K562 (cell line): Measurements from ENCODE around the gene MAP1LC3A. TPM values are rescaled to one million over a fixed set of nuclear protein-coding genes. Genes with fewer than 3 reads are reported as not detected.

Experiments used
- ATAC-seq: fragments of 200-7000 bp; cut with Tn5 transposase; 3 replicates; pipeline ENCODE4 v1.9.1; 2020; ENCODE audit warnings: moderate library complexity
- BruUV-seq: library from RNA; stranded (reverse); fragments of 400-500 nt; replicated peaks from 2 replicates; lab custom pipeline; 2021; lab: Mats Ljungman, UMichigan
- CTCF ChIA-PET: fragments of 300-600 bp; formaldehyde crosslinking; extraction: SDS; loops from one replicate; lab custom pipeline; 2021; ENCODE audit warnings: low intra/inter-chr PET ratio; lab: Yijun Ruan, JAX
- POLR2A ChIA-PET: fragments of 300-600, 350-650 bp; sonication (Branson Sonifier 250); formaldehyde crosslinking; extraction: SDS; loops from one replicate; lab custom pipeline; 2021; ENCODE audit warnings: antibody characterized with exemption, inconsistent platforms; lab: Yijun Ruan, JAX
- DNase-seq, 4 experiments: peaks; one replicate each; pipeline versions ENCODE4 v3.0.0 to v3.0.0-alpha.2; 2011 to 2018; ENCODE audit warnings: low spot score in 3 of 4, mixed read lengths in 3 of 4; ENCODE audit errors: extremely low read depth in 1 of 4
- FAIRE-seq: peaks from 2 replicates; lab custom pipeline; 2011; peaks lifted over from hg19 to GRCh38; lab: Jason Lieb, UNC
- H2AFZ ChIP-seq: 2 replicates; pipeline ENCODE4 v1.6.0; 2011; ENCODE audit warnings: low read depth, low read length, control low read depth, inconsistent platforms
- H3K27ac ChIP-seq: fragments of 200-600 bp; 3 replicates; pipeline ENCODE4 v1.8.0; 2011; ENCODE audit warnings: low read depth, mild to moderate bottlenecking, control low read depth, inconsistent platforms, low read length, moderate library complexity, mixed read lengths; ENCODE audit errors: extremely low read depth
- H3K27me3 ChIP-seq, 2 experiments: fragments of 300-600 bp in 1 of 2; 2 replicates in 1 of 2; 3 replicates in 1 of 2; pipeline versions ENCODE4 v1.6.0 to v1.8.0; 2011; ENCODE audit warnings: inconsistent platforms in 2 of 2, low read length in 2 of 2, mild to moderate bottlenecking in 1 of 2, mixed read lengths in 1 of 2, moderate library complexity in 1 of 2; ENCODE audit not compliant: control insufficient read depth in 2 of 2, insufficient read depth in 2 of 2
- H3K36me3 ChIP-seq: fragments of 300-600 bp; 3 replicates; pipeline ENCODE4 v1.8.0; 2011; ENCODE audit warnings: mild to moderate bottlenecking, low read length, inconsistent platforms; ENCODE audit not compliant: control insufficient read depth, insufficient read depth
- H3K4me1 ChIP-seq, 2 experiments: fragments of 200-600 bp in 1 of 2; replicated peaks in 1 of 2; 2 replicates in 1 of 2; 3 replicates in 1 of 2; pipeline versions ENCODE4 v1.5.1 to v1.8.0; 2011; ENCODE audit warnings: inconsistent platforms in 2 of 2, low read length in 2 of 2, mild to moderate bottlenecking in 1 of 2, mixed read lengths in 1 of 2, moderate library complexity in 1 of 2; ENCODE audit not compliant: control insufficient read depth in 2 of 2, insufficient read depth in 2 of 2
- H3K4me2 ChIP-seq: 2 replicates; pipeline ENCODE4 v1.6.1; 2011; ENCODE audit warnings: low read length, control low read depth, inconsistent platforms, mixed read lengths; ENCODE audit not compliant: insufficient read depth
- H3K4me3 ChIP-seq: fragments of 200-600 bp; sonication (generic), shearing (Covaris generic); 2 replicates; pipeline ENCODE4 v1.5.1; 2016; ENCODE audit warnings: control low read depth, inconsistent platforms
- H3K79me2 ChIP-seq: fragments of 200-600 bp; 3 replicates; pipeline ENCODE4 v1.8.0; 2011; ENCODE audit warnings: low read length, inconsistent platforms; ENCODE audit not compliant: control insufficient read depth, insufficient read depth
- H3K9ac ChIP-seq, 2 experiments: 2 replicates each; pipeline versions ENCODE4 v1.6.0 to v1.6.1; 2011; ENCODE audit warnings: low read depth in 2 of 2, low read length in 2 of 2, control low read depth in 1 of 2, inconsistent platforms in 1 of 2, mild to moderate bottlenecking in 1 of 2, mixed read lengths in 1 of 2; ENCODE audit not compliant: insufficient read depth in 1 of 2
- H3K9me1 ChIP-seq: one replicate; pipeline ENCODE4 v1.6.0; 2011; ENCODE audit warnings: inconsistent platforms, mild to moderate bottlenecking, low read length, moderate library complexity; ENCODE audit not compliant: control insufficient read depth, insufficient read depth
- H3K9me3 ChIP-seq: replicated peaks from 2 replicates; pipeline ENCODE4 v1.5.1; 2011; ENCODE audit warnings: low read depth, low read length, inconsistent platforms; ENCODE audit not compliant: control insufficient read depth, insufficient read depth
- H4K20me1 ChIP-seq: replicated peaks from 2 replicates; pipeline ENCODE4 v1.6.1; 2011; ENCODE audit warnings: low read length, inconsistent platforms, mixed read lengths; ENCODE audit not compliant: control insufficient read depth, insufficient read depth
- BCOR ChIP-seq: fragments of 450-650 bp; IDR thresholded peaks from 2 replicates; pipeline ENCODE4 v1.6.1; 2016
- JUND ChIP-seq, 2 experiments: IDR thresholded peaks; 2 replicates in 1 of 2; 3 replicates in 1 of 2; pipeline ENCODE4 v1.6.1; 2011; ENCODE audit warnings: borderline replicate concordance in 2 of 2, low read depth in 2 of 2, low read length in 2 of 2, improper control_type of control experiment in 1 of 2, missing biosample characterization in 1 of 2, missing genetic modification characterization in 1 of 2, missing genetic modification reagents in 1 of 2
- KLF10 ChIP-seq: fragments of 250-450 bp; sonication (Bioruptor Pico); IDR thresholded peaks from 2 replicates; pipeline ENCODE4 v1.6.1; 2021; ENCODE audit warnings: matching md5 sums
- L3MBTL2 ChIP-seq: fragments of 450-650 bp; IDR thresholded peaks from 2 replicates; pipeline ENCODE4 v1.6.1; 2016; ENCODE audit warnings: mild to moderate bottlenecking, moderate library complexity
- MAZ ChIP-seq, 2 experiments: fragments of 450-650 bp in 1 of 2; sonication (generic) in 1 of 2; formaldehyde crosslinking; IDR thresholded peaks in 1 of 2; conservative IDR thresholded peaks in 1 of 2; 2 replicates each; pipeline versions ENCODE4 v1.4.0 to v1.5.0; 2020; ENCODE audit warnings: mild to moderate bottlenecking in 1 of 2, missing genetic modification reagents in 1 of 2
- NR1H2 ChIP-seq: sonication (generic); formaldehyde crosslinking; IDR thresholded peaks from 2 replicates; pipeline ENCODE4 v1.4.0; 2020; ENCODE audit warnings: mild to moderate bottlenecking, missing genetic modification reagents
- POLR3G ChIP-seq: IDR thresholded peaks from 2 replicates; pipeline ENCODE4 v1.6.1; 2011; ENCODE audit not compliant: insufficient read length, insufficient replicate concordance; ENCODE audit errors: extremely low read depth
- RBBP5 ChIP-seq: fragments of 200-600 bp; sonication (generic); IDR thresholded peaks from 2 replicates; pipeline ENCODE4 v1.6.1; 2012; ENCODE audit warnings: borderline replicate concordance, mild to moderate bottlenecking, low read length, control low read depth, inconsistent platforms; ENCODE audit not compliant: insufficient read depth, poor library complexity, severe bottlenecking
- REST ChIP-seq, 2 experiments: fragments of 450-650 bp; formaldehyde crosslinking in 1 of 2; IDR thresholded peaks; 2 replicates each; pipeline versions ENCODE4 v1.4.0 to v1.6.1; 2014 to 2020; ENCODE audit warnings: mild to moderate bottlenecking in 2 of 2, borderline replicate concordance in 1 of 2, low read depth in 1 of 2
- SMARCC2 ChIP-seq: fragments of 450-650 bp; IDR thresholded peaks from 2 replicates; pipeline ENCODE4 v1.6.1; 2017; ENCODE audit warnings: antibody characterized with exemption, moderate library complexity, mild to moderate bottlenecking, low read depth
- TEAD1 ChIP-seq, 2 experiments: fragments of 450-650 bp in 1 of 2; sonication (generic) in 1 of 2; formaldehyde crosslinking; IDR thresholded peaks; 2 replicates each; pipeline versions ENCODE4 v1.4.0 to v1.8.0; 2020 to 2022; ENCODE audit warnings: mild to moderate bottlenecking in 2 of 2, missing genetic modification reagents in 1 of 2
- WGBS: fragments of 100-300 bp; shearing (Covaris generic); methylation state at CpG from one replicate; pipeline ENCODE4 v1.1.6; 2016; ENCODE audit warnings: low coverage, mixed read lengths; ENCODE audit not compliant: insufficient coverage; ENCODE audit errors: missing lambda C conversion rate; 5-methylcytosine and 5-hydroxymethylcytosine counted together
- in situ Hi-C: fragments of 300-500 bp; cut with MboI; formaldehyde crosslinking; loops from 4 replicates; pipeline ENCODE4 v1.15.0; 2018; ENCODE audit warnings: inconsistent platforms, mixed read lengths
- intact Hi-C: fragments of 100-400 bp; cut with micrococcal nuclease; formaldehyde crosslinking; loops from 2 replicates; pipeline ENCODE4 v1.14.2; 2022
- polyA plus RNA-seq, 8 experiments: library from polyadenylated mRNA; depleted of rRNA in 4 of 8; stranded (reverse) in 5 of 8; unstranded in 3 of 8; fragments of >200 nt; fragmentation: Nextera tagmentation in 2 of 8; fragmentation: Illumina TruSeq in 1 of 8; extraction: Ambion mirVana in 2 of 8; extraction: Trizol in 1 of 8; gene quantifications; 2 replicates each; pipeline versions ENCODE4 v1.2.1 to v1.2.3, GENCODE V29; 2011 to 2014; ENCODE audit warnings: inconsistent platforms in 1 of 8, missing spikeins in 1 of 8
- total RNA-seq, 7 experiments: library from RNA; depleted of rRNA in 6 of 7; stranded (reverse); fragments of >200 nt in 6 of 7; fragmentation: Illumina TruSeq in 2 of 7; extraction: Trizol in 2 of 7; gene quantifications; 2 replicates each; pipeline versions ENCODE4 v1.2.1 to v1.2.3, GENCODE V29; 2011 to 2021; ENCODE audit warnings: low replicate concordance in 1 of 7

Gene MAP1LC3A
- total and polyA plus RNA-seq, 9 of the 15 experiments (the other 6 are each of a cell fraction or from before 2014, with no cell fraction given), result 0.27 to 0.38 TPM; not detected in 7

GRCh38 chr20:34515484-34516246 is 42.9 kb upstream of the MAP1LC3A start:
- Histone ChIP-seq H3K36me3 (peaks cover 15% of the 10 kb centered on the region; the same call in 2 of the 3 replicates), H4K20me1 (no peaks in the 10 kb centered on the region), H3K27me3 (no peaks in the 10 kb centered on the region), H3K4me3 (peak overlapping the region; percentile 67), H2AFZ (peak overlapping the region; percentile 96), H3K9me1 (no peaks in the 10 kb centered on the region), H3K27ac (peak overlapping the region; percentile 80), H3K79me2 (peaks cover 51% of the 10 kb centered on the region), H3K9ac (peak overlapping the region; percentile 79 to 97), H3K4me2 (peak overlapping the region; percentile 99), H3K9me3 (no peaks in the 10 kb centered on the region), H3K4me1 (peaks cover 12 to 18% of the 10 kb centered on the region in 2 experiments; a peak in 4 of 5 replicates)
- in situ Hi-C loops, result loop anchor here (5.0 kb wide), 1 partner anchor 213 kb away; the partner anchor contains the start of gene AHCY
- FAIRE-seq, result peak; percentile 82
- ChIA-PET POLR2A (interaction anchor here (0.6 to 2.5 kb wide), 16 partner anchors 9 to 352 kb away, joined by 3 to 8 read pairs (median 4); partner anchors contain the start of genes AHCY and TP53INP2), CTCF (interaction anchor here (0.7 kb wide), 1 partner anchor 152 kb away, joined by 3 read pairs; the partner anchor contains the start of gene ITCH)
- TSS peak; percentile 78 for BruUV-seq
- intact Hi-C loops, result loop anchor here (5.0 kb wide), 1 partner anchor 43 kb away; no protein-coding TSS in a partner anchor
- peak; percentile 88 for ATAC-seq
- WGBS, result 2% methylated on average over 36 of the region's 36 CpGs
- peak; percentile 65 to 83 (median 72) for DNase-seq
- TF ChIP-seq MAZ (CRISPR knock-in tag; conservative IDR thresholded peaks at IDR 0.05 in 1 of 2, IDR thresholded peaks at IDR 0.05 in 1 of 2) (peak in 1 of 2 experiments; percentile 22; a peak in 1 of 4 replicates), REST (IDR thresholded peaks at IDR 0.05; ENCODE audit: borderline replicate concordance) (peak; percentile 87), REST (CRISPR knock-in tag; IDR thresholded peaks at IDR 0.05; ENCODE audit: low read depth) (no peak), TEAD1 (CRISPR knock-in tag; IDR thresholded peaks at IDR 0.05) (0 out of 4 replicates have a peak, but pooled peaks of 1 of the 2 experiments have one; percentile 39), NR1H2 (CRISPR knock-in tag) (0 out of 2 replicates have a peak, but pooled peaks have one; percentile 58), SMARCC2 (no peak), KLF10 (CRISPR knock-in tag) (no peak), JUND (IDR thresholded peaks at IDR 0.05; ENCODE audit: borderline replicate concordance, low read depth, low read length) (peak; percentile 19; the same call in 1 of the 2 replicates), JUND (tag; IDR thresholded peaks at IDR 0.05; ENCODE audit: borderline replicate concordance, low read depth, low read length) (no peak), RBBP5 (peak; percentile 23), POLR3G (no peak), BCOR (peak; percentile 60; the same call in 1 of the 2 replicates), L3MBTL2 (peak; percentile 63)
